IPS-18a (cell line): Measurements from ENCODE around the gene BCAS3.
A peak's percentile ranks its signal among the peaks of the same experiment; 100 is the strongest.
"Not testable (repeated sequence)": the region's sequence is repeated elsewhere in the genome, so short reads cannot be mapped to it uniquely, and the experiment has no call there.

Experiments
- H3K27ac ChIP-seq: one replicate; pipeline ENCODE4 v1.5.1; 2013; ENCODE audit warnings: low read length
- H3K27me3 ChIP-seq: one replicate; pipeline ENCODE4 v1.6.1; 2013; ENCODE audit warnings: mild to moderate bottlenecking, low read length; ENCODE audit not compliant: control insufficient read depth, insufficient read depth
- H3K36me3 ChIP-seq: one replicate; pipeline ENCODE4 v1.6.1; 2013; ENCODE audit warnings: low read depth, low read length; ENCODE audit not compliant: control insufficient read depth
- H3K4me1 ChIP-seq: one replicate; pipeline ENCODE4 v1.6.1; 2013; ENCODE audit warnings: low read depth, low read length; ENCODE audit not compliant: control insufficient read depth
- H3K4me3 ChIP-seq: one replicate; pipeline ENCODE4 v1.5.1; 2013; ENCODE audit warnings: low read length
- H3K9ac ChIP-seq: one replicate; pipeline ENCODE4 v1.6.1; 2013; ENCODE audit warnings: mild to moderate bottlenecking, low read length, moderate library complexity
- H3K9me3 ChIP-seq: one replicate; pipeline ENCODE4 v1.6.1; 2013; ENCODE audit warnings: low read depth, low read length; ENCODE audit not compliant: control insufficient read depth

Gene BCAS3

DNA sequence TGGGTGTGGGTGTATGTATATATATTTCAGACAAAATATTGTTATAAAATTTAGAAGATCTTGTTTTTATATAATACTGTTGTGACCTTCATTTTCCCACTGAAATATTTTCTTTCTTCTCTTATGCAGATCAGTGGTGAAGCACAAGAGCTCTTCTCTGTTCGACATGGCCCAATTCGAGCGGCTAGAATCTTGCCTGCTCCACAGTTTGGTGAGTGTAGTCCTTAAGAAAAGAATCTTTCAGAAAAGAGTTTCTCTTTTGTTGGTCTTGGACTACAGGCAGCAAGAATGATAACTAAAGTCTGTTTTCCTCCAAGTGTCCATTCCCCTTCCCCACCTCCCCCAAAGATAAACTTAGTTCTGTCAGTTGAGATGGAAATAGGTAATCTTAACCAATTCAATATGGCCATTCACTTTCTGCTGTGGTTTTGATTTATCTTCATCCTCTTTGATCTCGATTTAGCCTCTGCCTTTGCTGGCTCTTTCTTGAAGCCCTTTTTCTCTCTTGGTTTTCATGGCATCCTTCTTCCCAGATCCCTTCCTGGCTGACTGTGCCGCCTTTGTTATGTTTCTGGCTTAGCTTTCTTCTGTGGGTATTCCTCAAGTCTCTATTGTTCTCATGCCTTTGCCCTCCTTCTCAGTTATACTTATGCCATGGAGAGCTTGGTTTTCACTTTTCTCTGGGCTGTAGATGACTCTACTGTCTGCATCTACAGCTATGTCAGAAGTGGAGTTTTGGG lies 69.6 kb downstream of the BCAS3 start:
- Histone ChIP-seq H3K27me3 (no peaks in the 10 kb centered on the region), H3K9ac (peak overlapping the region; percentile 57), H3K36me3 (no peaks in the 10 kb centered on the region), H3K4me1 (peaks cover 50% of the 10 kb centered on the region), H3K9me3 (no peaks in the 10 kb centered on the region), H3K27ac (peak overlapping the region; percentile 97), H3K4me3 (peak overlapping the region; percentile 41)

DNA sequence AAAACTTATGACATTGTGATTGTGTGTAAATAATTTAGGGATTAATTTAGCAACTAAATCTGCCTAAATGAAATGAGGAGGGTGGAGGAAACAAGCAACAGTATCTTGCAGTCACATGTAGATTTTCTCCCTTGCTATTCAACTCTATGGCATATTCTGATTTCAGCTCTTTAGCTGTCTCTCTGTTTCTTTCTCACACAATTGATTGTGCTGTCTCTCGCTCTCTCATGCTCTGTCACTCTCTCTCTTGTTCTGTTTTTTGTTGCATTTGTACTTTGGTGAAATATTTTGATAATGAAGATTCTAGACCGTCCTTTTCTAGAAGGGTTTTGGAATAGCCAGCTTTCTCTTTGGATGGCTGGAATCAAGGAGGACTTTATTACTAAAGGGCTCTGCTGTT lies 70.6 kb downstream of the BCAS3 start:
- Histone ChIP-seq H3K36me3 (no peaks in the 10 kb centered on the region), H3K9me3 (no peaks in the 10 kb centered on the region), H3K4me3 (no peak overlapping the region), H3K4me1 (peaks cover 48% of the 10 kb centered on the region), H3K27me3 (no peaks in the 10 kb centered on the region), H3K27ac (peak overlapping the region; percentile 17), H3K9ac (peak overlapping the region; percentile 31)

DNA sequence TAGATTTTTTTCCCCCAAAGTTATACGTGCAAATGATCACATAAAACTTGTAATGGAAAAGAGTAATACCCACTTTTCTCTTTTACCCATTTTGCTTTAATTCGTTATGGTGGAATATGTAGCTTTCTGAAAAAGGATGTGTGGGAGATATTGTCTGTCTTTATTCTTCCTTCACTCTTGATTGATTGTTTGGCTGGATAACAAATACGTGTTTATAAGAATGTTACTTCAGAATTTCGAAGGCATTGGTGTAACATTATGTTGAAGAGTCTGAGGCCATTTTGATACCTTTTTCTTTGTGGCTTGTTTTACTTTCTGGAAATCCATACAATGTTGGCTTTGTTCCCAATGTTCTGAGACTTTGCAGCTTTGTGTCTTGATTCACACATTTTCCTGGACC lies 71.4 kb downstream of the BCAS3 start:
- Histone ChIP-seq H3K36me3 (no peaks in the 10 kb centered on the region), H3K9me3 (no peaks in the 10 kb centered on the region), H3K27ac (no peak overlapping the region), H3K27me3 (no peaks in the 10 kb centered on the region), H3K4me3 (no peak overlapping the region), H3K9ac (no peak overlapping the region), H3K4me1 (peaks cover 40% of the 10 kb centered on the region)

DNA sequence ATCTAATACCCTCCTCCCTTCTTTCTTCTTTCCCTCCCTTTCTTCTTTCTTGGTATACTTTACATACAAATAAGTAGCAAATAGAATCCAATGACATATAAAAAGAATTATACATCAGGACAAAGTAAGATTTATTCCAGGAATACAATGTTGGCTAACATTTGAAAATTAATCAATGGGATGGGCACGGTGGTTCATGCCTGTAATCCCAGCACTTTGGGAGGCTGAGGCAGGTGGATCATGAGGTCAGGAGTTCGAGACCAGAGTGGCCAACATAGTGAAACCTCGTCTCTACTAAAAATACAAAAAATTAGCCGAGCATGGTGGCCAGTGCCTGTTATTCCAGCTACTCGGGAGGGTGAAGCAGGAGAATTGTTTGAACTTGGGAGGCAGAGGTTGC lies 72.1 kb downstream of the BCAS3 start:
- peaks cover 33% of the 10 kb centered on the region for H3K4me1 ChIP-seq
- H3K36me3 ChIP-seq = no peaks in the 10 kb centered on the region
- no peaks in the 10 kb centered on the region for H3K27me3 ChIP-seq
- H3K9me3 ChIP-seq = no peaks in the 10 kb centered on the region
- no peak overlapping the region for H3K9ac ChIP-seq
- no peak overlapping the region for H3K4me3 ChIP-seq
- H3K27ac ChIP-seq = no peak overlapping the region

DNA sequence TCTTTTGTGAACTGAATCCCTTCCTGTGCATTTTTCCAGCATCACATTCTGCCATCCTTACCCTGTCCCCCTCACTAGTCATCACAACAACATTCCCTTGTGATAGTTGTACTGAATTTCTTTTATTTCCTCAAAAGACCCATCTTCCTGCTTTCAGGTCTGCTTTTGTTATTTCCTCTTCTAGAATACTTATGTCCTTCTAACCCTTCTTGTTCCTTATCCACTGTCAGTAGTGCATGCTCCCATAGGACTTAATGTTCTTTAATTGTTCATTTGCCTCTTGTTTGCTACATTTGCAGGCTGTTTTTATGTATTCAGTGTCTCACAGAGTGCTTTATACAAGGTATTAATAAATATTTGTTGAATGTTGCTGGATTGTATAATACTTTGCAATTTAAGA lies 73.0 kb downstream of the BCAS3 start:
- H3K4me1 ChIP-seq = peaks cover 31% of the 10 kb centered on the region
- H3K27ac ChIP-seq = no peak overlapping the region
- H3K4me3 ChIP-seq = no peak overlapping the region
- H3K9me3 ChIP-seq = no peaks in the 10 kb centered on the region
- no peak overlapping the region for H3K9ac ChIP-seq
- no peaks in the 10 kb centered on the region for H3K36me3 ChIP-seq
- H3K27me3 ChIP-seq = no peaks in the 10 kb centered on the region

DNA sequence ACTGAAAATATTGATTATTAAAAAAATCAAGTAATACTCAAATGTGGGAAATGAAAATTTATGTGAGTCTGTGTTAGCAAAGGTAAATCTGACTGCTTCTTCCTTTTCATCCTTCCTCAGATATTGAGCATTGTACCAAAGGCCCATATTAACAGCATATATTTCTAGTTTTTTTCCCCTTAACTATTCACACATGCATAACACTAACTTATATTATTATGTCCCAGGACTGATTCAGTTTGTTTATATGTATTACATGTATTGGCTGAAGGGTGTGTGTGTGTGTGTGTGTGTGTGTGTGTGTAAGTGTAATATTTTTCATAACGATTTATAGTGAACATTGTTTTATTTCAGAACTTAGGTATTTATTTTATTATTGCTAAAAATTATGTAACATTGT lies 74.2 kb downstream of the BCAS3 start:
- H3K9me3 ChIP-seq = no peaks in the 10 kb centered on the region
- peaks cover 21% of the 10 kb centered on the region for H3K4me1 ChIP-seq
- no peak overlapping the region for H3K27ac ChIP-seq
- no peaks in the 10 kb centered on the region for H3K27me3 ChIP-seq
- no peak overlapping the region for H3K9ac ChIP-seq
- no peak overlapping the region for H3K4me3 ChIP-seq
- no peaks in the 10 kb centered on the region for H3K36me3 ChIP-seq

DNA sequence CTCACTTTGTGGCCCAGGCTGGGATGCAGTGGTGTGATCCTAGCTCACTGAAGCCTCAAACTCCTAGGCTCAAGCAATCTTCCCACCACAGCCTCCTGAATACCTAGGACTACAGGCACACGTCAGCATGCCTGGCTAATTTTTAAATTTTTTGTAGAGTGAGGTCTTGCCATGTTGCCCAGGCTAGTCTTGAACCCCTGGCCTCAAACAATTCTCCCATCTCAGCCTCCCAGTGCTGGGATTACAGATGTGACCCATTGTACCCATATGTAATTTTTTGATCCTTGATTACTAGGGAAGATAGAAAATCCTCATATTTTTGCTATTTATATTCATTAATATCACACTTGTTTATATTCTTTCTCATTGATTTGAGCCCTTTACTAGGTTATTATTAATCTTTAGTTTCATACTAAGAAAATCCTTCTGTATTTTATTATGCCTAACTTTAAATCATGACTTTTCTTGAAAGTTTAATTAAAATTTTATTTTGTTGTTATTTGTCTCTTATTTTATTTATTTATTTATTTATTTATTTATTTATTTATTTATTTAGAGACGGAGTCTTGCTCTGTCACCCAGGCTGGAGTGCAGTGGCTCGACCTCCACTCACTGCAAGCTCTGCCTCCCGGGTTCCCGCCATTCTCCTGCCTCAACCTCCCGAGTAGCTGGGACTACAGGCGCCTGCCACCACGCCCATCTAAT lies 75.4 kb downstream of the BCAS3 start:
- peaks cover 11% of the 10 kb centered on the region for H3K4me1 ChIP-seq
- no peak overlapping the region for H3K9ac ChIP-seq
- no peaks in the 10 kb centered on the region for H3K9me3 ChIP-seq
- no peaks in the 10 kb centered on the region for H3K27me3 ChIP-seq
- H3K27ac ChIP-seq = no peak overlapping the region
- no peaks in the 10 kb centered on the region for H3K36me3 ChIP-seq
- H3K4me3 ChIP-seq = no peak overlapping the region

DNA sequence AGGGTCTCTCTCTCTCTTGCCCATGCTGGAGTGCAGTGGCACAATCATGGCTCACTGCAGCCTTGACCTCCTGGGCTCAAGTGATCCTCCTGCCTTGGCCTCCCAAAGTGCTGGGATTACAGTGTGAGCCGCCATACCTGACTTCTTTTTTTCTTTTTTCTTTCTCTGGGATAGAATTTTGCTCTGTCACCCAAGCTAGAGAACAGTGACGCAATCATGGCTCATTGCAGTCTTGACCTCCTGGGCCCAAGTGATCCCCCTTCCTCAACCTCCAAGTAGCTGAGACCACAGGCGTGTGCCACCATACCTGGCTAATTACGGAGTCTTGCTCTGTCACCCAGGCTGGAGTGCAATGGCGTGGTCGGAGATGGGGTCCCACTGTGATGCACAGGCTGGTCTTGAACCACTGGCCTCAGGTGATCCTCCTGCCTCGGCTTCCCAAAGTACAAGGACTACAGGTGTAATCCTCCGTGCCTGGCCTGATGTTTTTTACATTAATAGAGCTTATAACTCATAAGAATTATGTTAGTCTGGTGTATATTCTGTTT lies 76.5 kb downstream of the BCAS3 start:
- Histone ChIP-seq H3K9ac (no peak overlapping the region), H3K9me3 (no peaks in the 10 kb centered on the region), H3K27ac (no peak overlapping the region), H3K4me1 (peaks cover 2% of the 10 kb centered on the region), H3K36me3 (no peaks in the 10 kb centered on the region), H3K4me3 (no peak overlapping the region), H3K27me3 (no peaks in the 10 kb centered on the region)

DNA sequence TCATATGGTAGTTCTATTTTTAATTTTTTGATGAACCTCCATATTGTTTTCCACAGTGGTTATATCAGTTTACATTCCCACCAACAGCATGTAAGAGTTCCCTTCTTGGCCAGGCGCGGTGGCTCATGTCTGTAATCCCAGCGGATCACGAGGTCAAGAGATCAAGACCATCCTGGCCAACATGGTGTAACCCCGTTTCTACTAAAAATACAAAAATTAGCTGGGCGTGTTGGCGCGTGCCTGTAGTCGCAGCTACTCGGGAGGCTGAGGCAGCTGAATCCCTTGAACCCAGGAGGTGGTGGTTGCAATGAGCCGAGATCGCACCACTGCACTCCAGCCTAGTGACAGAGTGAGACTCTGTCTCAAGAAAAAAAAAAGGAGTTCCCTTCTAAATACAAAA lies 79.1 kb downstream of the BCAS3 start:
- H3K9ac ChIP-seq, H3K27ac ChIP-seq, H3K36me3 ChIP-seq, H3K27me3 ChIP-seq, H3K9me3 ChIP-seq, H3K4me1 ChIP-seq, H3K4me3 ChIP-seq: not testable (repeated sequence)

DNA sequence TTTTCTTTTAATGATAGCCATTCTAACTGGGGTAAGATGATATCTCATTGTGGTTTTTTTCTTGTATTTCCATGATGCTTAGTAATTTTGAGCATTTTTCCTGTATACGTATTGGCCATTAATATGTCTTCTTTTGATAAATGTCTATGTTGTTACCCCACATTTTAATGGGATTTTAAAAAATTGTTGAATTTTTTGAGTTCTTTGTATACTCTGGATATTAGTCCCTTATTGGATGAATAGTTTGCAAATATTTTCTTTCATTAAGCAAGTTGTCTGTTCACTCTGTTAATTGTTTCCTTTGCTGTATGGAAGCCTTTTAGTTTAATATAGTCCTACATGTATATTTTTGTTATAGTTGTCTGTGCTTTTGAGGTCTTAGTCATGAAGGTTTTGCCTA lies 79.8 kb downstream of the BCAS3 start:
- Histone ChIP-seq H3K9ac (no peak overlapping the region), H3K27me3 (no peaks in the 10 kb centered on the region), H3K9me3 (no peaks in the 10 kb centered on the region), H3K36me3 (no peaks in the 10 kb centered on the region), H3K4me1 (no peaks in the 10 kb centered on the region), H3K4me3 (no peak overlapping the region), H3K27ac (no peak overlapping the region)

DNA sequence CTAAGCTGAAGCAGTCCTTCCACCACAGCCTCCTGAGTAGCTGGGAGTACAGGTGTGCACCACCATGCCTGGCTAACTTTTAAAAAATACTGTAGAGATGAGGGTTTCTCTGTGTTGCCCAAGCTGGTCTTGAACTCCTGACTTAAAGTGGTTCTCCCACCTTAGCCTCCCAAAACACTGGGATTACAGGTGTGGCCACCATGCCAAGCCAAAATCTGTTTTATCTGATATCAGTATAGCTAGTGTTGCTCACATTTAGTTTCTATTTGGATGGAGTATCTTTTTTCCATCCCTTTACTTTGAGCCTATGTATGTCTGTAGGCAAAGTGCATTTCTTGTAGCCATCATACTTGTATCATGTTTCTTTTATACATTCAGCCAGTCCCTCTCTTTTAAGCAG lies 82.1 kb downstream of the BCAS3 start:
- Histone ChIP-seq H3K9me3 (no peaks in the 10 kb centered on the region), H3K4me3 (no peak overlapping the region), H3K27me3 (no peaks in the 10 kb centered on the region), H3K4me1 (no peaks in the 10 kb centered on the region), H3K36me3 (no peaks in the 10 kb centered on the region), H3K9ac (no peak overlapping the region), H3K27ac (no peak overlapping the region)

DNA sequence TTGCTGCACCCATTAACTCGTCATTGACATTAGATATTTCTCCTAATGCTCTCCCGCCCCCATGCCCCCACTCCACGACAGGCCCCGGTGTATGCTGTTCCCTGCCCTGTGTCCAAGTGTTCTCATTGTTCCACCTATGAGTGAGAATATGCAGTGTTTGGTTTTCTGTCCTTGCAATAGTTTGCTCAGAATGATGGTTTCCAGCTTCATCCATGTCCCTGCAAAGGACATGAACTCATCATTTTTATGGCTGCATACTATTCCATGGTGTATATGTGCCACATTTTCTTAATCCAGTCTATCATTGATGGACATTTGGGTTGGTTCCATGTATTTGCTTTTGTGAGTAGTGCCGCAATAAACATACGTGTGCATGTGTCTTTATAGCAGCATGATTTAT lies 83.7 kb downstream of the BCAS3 start:
- H3K27ac ChIP-seq, H3K36me3 ChIP-seq, H3K9me3 ChIP-seq, H3K27me3 ChIP-seq, H3K4me3 ChIP-seq, H3K9ac ChIP-seq, H3K4me1 ChIP-seq: not testable (repeated sequence)
